ENCODE measurements around the gene SLPI.

Gene SLPI, protein sequence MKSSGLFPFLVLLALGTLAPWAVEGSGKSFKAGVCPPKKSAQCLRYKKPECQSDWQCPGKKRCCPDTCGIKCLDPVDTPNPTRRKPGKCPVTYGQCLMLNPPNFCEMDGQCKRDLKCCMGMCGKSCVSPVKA

DNA sequence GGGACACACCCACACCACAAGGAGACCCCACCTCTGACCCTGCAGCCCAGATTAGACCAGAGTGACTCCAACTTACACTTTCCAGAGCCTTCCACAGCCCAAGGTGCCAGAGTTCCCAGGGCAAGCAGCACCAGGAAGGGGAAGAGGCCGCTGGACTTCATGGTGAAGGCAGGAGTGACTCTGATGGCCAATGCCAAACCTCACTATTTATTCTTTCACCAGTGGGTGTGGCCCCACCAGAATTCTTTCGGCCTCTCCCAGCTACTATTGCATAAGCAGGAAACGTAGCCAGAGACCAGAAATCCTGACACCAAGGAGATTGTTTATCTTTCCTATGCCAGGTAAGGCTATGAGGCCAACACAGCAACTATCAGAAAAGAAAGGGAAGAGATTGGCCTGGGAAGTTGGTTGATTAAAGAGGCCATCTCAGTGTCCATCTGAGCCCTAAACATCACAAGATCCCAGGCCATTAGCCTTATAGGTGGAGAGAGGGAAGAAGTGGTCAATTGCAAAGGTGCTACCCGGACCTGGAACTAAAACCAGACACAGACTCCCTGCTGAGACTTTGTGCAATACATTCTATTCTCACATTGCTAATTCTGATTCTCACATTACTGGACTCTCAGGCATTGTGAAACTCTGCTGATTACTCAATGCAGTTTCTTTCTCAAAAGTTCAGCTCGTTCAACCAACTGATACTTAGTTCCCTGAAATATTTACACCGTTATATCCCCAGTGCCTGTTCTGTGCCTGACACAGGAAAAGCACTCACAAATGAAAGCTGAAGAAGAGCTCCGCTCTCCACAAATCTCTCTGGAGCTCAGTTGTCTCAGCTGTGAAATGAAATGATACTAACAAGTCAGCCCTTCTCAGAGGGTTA, at the start of gene SLPI:
Gene SLPI, minus strand, starts transcription at position 182 of the 880 bp plus-strand sequence. Its CDS starts 21 bp downstream, at position 161.
- DNase-seq: no peak

DNA sequence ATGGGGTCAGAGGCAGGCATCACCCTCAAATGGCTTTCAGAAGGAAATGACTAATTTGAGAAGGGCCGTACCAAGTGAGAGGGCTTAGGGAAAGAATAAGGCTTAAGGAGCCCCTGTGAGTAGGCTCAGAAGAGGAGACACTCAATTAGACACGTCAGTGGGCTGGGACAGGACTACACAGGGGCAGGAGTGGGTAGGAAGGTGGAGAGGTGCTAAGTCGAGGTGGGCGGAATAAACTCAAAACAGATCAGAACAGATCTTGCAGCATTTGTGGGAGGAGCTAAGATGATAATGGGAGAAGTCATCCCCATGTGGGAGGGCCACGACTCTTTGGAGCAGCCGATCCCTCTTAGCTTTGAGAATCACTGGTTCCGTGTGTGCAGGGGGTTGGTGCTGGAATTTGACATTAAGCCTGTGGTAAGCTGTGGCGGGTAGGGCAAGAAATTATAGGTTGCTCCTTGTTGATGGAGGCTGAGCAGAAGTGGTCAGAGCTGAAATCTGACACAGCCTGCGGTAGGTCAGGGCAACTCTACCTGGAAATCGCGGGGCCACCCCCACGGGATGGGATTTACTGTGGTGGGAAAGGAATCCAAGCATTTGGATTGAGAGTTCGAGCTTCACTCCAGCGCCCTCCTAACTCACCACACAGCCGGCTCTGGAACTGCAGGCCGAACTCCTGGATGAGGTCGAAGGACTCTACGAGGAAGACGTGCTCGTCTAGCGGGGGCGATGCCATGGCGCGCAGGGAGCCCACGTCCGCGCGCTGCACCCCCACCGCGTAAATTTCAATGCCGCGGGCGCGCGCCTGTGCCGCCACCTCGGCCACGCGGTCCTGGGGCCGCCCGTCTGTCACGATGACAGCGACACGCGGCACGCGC, 49.5 kb upstream of the SLPI start:
- no peak for DNase-seq

DNA sequence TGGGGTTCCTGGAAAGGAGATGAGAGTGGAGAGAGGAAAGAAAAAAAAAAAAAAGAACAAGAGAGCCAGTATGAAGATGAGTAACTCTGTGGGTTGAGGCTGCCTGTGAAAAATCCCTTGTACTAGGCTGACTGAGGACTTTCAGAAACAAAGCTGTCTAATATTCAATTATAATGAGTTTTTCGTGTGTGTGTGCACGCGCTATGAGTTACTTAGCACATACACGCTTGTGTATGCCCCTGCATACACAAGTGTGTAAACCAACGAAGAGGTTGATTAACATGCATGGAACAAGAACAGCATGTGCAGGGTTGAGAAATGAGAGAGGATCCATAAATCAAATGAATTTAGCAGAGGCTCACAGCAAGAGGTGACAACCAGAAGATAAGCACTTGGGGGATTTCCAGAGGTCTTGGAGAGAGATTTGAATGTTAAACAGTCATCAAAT, 47.5 kb upstream of the SLPI start:
- DNase-seq: no peak

DNA sequence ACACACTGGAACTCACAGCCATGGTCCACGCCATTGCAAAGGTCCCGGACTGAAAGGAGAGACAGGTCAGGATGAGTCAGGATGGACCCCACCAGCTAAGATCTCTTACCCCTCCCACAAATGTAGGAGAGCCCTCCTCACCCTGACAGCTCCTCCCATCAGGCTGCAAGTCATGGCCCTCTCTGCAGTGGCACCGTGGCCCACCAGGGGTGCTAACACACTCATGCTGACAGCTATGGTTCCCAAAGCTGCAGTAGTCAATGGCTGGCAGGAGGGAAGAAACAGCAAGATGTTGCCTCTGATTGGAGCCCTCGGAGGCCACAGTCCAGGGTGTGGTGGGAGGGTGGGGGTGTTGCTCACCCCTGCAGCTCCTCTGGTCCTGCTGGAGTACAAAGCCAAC, 46.6 kb upstream of the SLPI start:
- DNase-seq: no peak

DNA sequence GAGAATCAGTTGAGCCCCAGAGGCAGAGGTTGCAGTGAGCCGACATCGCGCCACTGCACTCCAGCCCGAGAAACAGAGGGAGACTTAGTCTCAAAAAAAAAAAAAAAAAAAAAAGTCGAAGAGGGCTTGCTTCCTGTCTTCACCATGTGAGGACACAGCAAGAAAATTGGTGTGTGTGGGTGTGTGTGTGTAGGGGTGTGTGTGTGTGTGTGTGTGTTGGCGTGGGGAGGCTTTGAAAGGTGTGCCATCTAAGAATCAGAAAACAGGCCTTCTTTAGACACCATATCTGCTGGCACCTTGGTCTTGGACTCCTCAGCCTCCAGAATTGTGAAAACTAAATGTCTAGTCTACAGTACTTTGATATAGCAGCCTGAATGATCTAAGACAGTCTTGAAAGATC, 45.4 kb upstream of the SLPI start:
- DNase-seq: no peak

DNA sequence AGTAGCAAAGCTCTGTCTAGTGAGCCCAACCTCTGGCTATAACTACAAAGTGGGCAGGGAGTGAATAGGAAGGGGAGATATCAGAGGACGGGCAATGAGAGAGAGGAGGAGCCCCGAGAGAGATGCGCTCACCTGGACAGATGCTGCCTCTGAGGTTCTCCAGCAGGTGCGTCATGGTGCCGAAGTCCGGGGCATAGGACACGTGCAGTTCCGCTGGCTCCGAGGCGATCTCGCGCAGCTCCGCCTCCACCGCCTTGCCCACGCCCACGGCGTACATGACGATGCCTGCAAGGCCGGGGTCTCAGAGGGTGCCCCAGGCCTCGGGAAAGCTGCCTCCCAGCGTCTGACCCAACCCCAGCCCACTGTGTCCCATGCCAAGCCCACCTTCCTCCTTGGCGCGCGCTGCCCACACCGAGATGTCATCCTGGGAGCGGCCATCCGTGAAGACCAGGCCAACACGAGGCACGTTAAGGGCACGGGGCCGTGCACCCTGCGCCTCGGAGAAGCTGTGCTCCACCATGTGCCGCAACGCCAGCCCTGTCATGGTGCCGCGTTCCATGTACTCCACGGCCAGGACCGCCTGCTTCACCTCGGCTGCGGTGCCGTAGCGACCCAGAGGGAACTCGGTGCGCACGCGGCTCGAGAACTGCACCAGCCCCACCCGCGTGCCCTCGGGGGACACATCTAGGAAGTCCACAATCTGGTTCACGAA, 43.6 kb upstream of the SLPI start:
- DNase-seq: no peak

DNA sequence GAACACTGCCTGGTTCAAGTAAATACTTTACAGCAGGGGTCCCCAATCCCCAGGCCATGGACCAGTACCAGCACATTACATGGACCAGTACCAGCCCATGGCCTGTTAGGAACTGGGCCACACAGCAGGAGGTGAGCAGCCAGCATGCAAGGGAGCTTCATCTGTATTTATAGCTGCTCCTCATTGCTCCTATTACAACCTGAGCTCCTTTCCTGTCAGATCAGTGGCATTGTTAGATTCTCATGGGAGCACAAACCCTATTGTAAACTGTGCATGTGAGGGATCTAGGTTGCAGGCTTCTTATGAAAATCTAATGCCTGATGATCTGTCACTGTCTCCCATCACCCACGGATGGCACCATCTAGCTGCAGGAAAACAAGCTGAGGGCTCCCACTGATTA, 40.3 kb upstream of the SLPI start:
- no peak for DNase-seq

DNA sequence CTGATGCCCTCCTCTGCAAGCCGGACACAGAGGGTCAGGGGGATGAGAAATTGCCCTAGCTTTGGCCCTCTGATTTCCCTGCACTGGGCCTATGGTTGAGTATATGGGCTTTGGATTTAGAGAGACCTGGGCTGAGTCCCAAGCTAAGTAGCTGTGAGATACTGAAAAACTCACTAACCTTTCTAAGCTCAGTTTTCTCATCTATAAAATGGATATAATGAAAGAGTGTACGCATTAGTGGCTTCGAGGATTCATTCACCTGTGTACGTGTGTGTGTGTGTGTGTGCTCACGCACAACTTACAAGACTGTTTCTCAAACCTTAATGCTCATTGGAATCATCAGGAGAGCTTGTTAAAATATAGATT, 39.6 kb upstream of the SLPI start:
- DNase-seq: no peak

DNA sequence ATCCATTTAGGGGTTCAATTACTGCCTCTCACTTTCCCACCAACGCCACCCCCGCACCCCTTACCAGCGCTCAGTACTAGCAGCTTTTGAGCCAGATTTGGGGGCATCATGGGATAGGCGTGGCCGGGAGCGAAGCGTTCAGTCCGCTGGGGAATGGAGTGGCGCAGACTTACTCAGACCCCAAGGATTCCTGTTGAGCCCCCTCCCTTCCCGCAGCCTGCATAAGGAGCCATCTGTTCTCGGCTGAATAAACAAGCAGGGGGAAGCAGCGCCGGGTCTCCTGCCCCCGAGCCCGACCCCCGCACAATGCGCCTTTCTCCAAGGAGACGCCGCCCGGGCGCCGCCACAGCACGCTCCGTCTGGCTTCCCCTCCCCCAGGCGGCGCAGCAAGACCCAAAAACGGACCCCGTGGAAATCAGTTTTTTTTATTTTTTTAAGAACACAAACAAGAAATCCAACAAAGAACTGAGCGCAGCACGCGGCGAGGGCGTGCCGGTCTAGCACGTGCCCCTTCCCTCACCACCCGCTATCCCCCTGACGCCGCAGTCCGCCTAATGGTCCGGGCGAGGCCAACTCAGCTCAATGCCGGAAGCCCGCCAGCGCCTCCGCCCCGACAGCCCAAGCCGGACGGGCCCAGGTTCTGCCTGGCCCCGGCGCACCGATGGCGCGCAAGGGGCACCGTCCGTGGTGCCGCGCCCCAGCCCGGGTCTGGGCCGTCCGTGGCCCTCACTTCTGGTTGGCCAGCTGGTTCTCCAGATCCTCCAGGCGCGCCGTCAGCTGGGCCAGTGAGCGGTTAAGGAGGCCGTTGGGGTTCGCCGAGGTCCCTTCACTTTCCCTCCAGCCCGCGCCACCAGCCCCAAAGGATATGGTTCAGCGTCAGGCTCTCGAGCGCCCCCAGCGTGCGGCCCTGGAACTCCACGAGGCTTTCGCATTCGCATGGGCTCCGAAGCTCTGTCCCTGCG, 39.0 kb upstream of the SLPI start:
- peak; percentile 97 for DNase-seq

DNA sequence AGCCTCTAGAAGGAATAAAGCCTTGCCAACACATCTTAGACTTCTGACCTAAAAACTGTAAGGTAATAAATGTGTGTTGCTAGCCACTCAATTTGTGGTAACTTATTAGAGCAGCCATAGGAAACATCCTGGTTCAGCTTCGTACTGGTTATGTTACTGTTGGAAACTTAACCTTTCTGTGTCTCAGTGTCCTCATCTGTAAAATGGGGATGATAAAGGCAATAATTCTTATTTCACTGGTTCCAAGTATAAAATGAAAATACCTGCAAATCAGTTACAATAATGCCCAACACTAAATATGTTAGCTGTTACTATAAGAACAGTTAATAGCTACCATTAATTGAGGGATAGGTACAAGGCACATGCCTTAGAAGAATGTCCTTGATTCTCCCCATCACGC, 38.0 kb upstream of the SLPI start:
- no peak for DNase-seq

DNA sequence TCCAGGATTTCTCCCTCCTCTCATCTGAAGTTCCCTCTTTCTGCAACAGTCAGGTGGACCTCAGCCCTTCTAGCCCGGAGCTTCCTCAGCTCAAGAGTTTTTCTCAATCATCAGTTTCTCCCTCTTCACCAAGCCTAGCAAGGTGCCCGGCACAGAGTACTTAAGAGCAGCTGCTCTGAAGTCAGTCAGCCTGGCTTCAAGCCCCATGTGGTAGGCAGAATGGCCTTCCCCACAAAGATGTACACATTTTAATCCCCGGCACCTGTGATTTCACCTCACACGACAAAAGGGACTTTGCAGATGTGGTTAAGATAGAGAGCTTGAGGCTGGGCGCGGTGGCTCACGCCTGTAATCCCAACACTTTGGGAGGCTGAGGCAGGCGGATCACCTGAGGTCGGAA, 37.2 kb upstream of the SLPI start:
- no peak for DNase-seq

DNA sequence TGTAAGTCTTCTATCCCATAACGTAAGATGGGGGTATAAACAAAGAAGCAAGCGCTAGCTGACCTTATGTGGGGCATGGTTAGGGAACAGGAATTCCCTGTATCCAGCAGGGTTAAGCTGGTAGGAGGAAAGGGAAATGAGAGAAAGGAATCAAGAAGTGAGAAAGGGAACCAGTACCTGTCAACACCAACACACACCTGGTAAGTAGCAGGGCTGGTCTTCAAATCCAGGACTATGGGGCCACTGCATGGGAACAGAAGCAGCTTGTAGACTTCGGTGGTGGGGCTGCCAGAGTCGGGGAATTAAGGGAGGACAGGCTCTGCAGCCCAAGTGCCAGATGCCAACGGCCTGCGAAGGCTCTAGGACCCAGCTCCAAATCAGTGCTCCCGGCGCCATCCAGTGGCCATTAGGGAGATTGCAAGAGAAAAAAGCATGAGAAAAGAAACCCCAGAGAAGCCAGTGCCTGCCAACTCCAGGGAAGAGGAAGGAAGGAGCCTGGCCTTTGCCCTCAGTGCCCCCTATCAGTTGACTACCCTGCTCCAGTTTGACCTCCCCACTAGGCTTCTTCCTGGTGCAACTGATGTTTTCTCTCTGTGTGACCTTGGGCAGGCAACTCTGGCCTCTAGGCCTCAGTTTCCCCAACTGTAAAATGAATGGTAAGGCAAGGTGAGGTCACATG, 36.5 kb upstream of the SLPI start:
- DNase-seq: peak; percentile 93

DNA sequence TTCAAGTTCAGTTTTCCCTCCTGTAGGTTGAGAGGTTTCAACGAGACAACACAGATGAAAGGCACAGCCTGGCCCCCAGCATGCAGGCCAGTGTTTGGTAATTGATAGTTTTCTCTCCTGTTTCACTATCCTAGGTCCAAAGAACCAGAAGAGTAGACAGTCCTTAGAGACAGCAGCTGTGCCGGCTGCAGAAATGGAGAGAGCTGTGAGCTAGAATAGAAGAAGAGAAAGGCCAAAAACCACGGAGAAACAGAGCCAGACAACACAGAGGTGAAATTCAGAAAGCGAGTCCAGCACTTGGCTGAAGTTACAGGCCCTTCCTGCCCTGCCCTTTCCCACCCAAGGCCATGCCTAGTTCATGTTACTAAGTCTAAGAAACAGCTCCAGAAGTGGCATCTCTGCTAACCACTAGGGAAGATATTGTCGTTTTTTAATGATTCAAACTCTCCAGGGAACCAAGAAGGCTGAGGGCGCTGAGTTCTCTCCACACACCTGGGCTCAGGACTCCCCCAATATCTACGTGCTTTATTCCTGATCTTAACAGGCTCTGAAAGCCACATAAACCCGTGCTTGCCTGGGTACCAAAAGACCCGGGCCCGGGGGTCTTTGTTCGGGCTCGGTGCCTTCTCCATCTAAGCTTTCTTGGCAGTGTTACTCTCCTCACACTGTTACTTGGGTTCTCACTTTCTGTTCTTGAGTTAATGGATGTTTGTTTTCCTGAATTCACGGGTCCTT, 35.7 kb upstream of the SLPI start:
- no peak for DNase-seq

DNA sequence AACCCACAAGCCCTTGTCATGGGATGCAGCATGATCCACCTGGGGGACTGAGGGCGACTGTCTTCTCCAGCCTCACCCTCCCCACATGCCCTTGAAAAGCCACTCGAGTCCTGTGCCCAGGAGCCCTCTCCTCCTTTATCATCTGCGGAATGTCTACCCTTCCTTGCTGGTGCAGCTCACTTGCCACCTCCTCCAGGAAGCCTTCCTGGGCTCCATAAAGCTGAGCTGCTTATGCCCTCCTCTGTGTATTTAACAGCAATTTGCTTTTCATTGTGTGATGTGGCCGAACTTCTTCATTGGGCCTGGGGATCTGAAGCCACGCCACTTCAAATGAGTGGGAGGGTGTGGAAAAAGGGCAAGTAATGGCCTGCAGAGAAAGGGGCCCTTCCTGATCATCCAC, 34.5 kb upstream of the SLPI start:
- no peak for DNase-seq

DNA sequence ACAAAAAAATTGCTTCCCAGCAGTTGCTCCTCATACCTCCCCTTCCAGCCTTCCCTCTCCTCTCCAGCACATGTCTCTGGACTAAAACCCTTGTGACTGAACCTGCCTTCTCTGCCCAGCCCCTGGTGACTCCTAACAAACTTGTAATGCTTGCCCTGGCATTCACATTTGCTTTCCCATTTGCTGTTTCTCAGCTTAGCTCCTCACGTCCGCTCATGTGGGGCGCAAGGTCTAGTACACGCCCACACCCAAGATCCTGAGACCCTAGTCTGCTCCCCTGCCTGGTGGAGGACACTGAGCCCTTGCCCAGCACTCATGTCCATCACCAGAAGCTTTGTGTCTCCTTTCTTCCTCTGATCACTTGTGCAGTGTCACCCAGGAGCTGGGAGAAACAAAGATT, 34.0 kb upstream of the SLPI start:
- DNase-seq: no peak

DNA sequence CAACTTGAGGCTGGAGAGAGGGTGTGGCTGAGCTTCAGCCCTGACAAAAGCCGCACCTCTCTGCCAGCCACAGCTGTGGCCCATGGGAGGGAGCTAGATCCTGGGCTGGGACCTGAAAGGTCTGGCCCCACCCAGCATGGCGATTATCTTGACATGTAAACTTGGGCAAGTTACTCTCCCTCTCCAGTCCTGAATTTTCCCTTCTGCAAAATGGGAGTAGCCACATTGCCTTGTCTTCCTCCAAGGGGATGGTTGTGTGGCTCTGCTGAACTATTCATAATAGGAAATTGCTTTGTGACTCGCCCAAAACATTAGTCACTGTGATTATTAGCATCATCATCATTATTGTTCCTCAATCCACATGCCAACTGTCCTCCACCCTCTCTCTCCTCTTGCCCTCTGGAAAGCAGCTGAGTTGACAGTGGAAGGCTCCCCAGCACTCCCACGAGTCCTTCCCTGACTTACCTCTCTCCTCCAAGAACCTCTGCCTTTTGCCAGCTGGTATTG, 29.2 kb upstream of the SLPI start:
- no peak for DNase-seq

DNA sequence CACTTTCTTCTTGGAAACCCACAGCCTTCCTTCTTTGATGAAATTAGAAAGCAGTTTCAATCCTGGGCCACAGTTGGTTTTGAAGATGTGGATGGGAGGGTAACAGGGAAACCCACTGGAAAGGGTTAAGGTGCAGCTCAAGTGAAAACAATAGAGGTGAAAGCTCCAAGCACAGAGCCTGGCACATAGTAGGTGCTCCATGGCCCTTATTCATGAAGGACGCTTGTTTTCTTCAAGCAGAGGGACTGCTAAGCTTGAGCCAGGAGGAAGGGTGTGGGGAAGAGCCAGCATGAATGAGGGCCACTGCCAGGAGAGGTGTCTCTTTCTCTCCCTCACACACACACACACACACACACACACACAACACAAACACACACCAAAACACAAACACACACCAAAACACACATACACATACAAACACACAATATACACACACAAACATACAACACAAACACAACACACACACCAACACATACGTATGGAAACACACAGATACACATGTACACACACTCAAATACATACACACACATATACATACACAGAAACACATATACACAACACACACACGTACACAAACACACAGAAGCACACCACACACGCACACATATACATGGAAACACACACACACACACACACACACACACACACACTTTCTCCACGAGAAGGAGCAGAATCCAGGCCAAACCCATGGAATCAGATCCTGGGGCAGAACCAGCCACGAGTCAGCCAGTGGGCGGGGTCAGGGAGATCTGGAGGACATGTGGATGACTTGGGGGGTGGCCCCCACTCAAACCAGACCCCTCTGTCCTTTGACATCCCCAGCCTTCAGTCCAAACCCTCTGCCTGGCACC, 28.6 kb upstream of the SLPI start:
- no peak for DNase-seq

DNA sequence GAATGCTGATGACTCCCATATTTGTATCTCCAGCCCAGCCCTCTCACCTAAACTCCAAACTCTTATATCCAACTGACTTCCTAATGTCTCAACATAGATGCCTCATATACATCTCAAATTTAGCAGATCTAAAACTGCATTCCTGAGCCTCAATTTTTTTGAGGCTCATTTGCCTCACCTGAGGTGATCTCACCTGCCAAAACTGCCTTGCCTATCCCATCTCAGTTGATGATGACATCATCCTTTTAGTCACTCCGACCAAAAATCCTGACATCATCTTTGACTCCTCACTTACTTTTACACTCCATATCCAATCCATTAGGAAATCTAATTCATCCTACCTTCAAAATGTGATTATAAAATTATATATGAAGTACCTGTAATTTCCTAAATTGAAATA, 25.6 kb upstream of the SLPI start:
- DNase-seq: no peak

DNA sequence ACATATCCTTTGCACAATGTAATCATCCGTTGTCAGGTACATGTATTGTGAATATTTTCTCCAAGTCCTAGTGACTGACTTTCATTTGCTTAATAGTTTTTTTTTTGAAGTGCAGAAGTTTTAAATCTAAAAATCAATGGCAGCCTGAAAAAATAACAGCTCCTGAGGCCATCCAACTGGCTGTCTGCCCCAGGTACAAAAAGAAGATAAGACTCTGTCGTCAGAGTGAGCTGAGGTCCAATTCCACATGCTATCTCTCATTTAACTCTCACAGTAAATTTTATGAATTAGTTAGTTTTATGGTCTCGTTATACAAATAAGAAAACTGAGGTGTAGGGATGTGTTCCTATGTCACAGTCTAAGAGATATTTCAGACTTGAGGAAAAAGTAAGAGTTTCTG, 21.0 kb upstream of the SLPI start:
- DNase-seq: no peak

Data from retina (tissue), 1 donor.